Measurements from ENCODE around the gene MAGI1.

- TF ChIP-seq CTCF (conservative IDR thresholded peaks at IDR 0.05 in 1 of 2, IDR thresholded peaks at IDR 0.05 in 1 of 2; ENCODE audit: low read depth in 1 of 2, low read length in 2 of 2) (no peak), EZH2 (IDR thresholded peaks at IDR 0.05; ENCODE audit: low read length, missing control alignments) (no peak)
These were observed 366.7 kb downstream of the MAGI1 start for GRCh38 chr3:65672061-65672460.
